ENCODE data around the gene ARHGEF28. TPM values are rescaled to one million over a fixed set of nuclear protein-coding genes. Genes with fewer than 3 reads are reported as not detected.

ARHGEF28 gene
- total and polyA plus RNA-seq, 5 donors: 1.1 to 1.7 (median 1.4) TPM

DNA sequence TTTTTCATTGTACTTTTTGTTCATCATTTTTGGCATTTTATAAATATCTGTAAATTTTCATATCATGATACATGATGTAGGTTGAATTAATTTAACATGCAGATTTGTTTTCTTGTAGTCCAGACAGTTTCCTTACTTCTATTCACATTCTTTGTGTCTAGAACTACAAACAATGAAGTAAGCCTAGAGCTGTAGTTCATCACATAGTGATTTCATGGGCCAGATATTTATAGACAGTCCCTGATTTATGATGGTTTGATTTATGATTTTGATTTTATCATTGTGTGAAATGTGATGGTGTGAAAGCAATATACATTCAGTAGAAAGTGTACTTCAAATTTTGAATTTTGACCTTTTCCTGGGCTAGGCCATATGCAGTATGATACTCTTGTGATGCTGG, 139.0 kb downstream of the ARHGEF28 start:
- DNase-seq (no peak), ATAC-seq (no peak)
- Histone ChIP-seq H3K4me1 (ENCODE audit: control insufficient read depth, insufficient read depth, low read length) (no peaks in the 10 kb centered on the region), H3K27ac (ENCODE audit: low read length) (no peak overlapping the region), H3K27me3 (ENCODE audit: control insufficient read depth, insufficient read depth) (no peaks in the 10 kb centered on the region), H3K9me3 (ENCODE audit: control insufficient read depth, low read length) (no peaks in the 10 kb centered on the region), H3K4me3 (ENCODE audit: low read length) (no peak overlapping the region)
- intact Hi-C loops (cut with DNase I): no loop called here

DNA sequence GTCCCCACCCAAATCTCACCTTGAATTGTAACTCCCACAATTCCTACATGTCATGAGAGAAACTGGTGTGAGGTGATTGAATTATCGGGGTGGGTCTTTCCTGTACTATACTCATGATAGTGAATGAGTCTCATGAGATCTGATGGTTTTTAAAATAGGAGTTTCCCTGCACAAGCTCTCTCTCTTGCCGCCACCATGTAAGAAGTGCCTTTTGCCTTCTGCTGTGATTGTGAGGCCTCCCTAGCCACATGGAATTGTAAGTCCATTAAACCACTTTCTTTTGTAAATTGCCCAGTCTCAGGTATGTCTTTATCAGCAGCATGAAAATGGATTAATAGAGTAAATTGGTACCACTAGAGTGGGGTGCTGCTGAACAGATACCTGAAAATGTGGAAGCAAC, 140.9 kb downstream of the ARHGEF28 start:
- no peak for ATAC-seq
- intact Hi-C loops (cut with DNase I): no loop called here
- WGBS: over 99% methylated on average over 2 of the region's 2 CpGs

DNA sequence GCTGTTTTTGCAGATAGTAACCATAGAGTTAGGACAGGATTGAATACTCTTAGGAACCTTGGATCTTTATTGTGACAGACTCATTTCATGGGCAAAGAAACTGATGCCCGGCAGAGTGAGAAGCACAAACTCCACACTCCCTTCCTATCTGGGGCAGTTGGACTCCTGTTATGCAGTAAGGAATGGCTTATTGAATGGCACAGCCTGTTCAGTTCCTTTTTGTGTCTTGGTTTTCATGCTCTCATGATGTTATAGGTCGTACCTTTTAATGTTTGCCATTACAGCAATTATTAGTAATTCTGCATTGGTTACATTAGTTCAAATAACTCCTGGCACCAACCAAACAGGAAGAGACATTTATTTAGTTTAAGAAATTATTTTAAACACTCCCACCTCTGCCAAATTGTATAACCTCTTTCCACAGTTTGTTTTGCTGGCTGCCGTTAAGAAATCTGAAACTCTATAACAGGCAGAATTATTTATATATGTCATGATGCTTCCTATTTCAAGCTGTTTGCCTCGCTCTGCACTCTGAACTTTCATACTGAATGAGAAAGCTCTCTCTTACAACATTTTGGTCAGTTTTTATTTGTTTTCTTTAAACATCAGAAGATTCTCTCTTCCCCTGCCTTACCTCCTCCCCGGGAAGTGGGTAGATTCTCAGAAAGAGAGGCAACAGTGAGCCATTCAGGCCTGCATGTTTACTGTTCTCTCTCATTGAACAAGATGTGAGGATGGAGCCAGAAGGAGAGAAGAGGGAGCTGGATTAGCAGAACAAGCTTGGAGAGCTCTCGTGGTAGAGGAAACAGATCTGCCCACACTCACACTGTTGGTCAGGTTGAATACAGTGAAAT, 144.4 kb downstream of the ARHGEF28 start:
- no peaks in the 10 kb centered on the region for H3K4me1 ChIP-seq (ENCODE audit: control insufficient read depth, insufficient read depth, low read length)
- intact Hi-C loops (cut with DNase I): no loop called here
- DNase-seq (no peak), ATAC-seq (no peak)
- WGBS: 56% methylated on average over 6 of the region's 6 CpGs
- H3K9me3 ChIP-seq (ENCODE audit: control insufficient read depth, low read length): no peaks in the 10 kb centered on the region
- no peak overlapping the region for H3K27ac ChIP-seq (ENCODE audit: low read length)
- no peaks in the 10 kb centered on the region for H3K27me3 ChIP-seq (ENCODE audit: control insufficient read depth, insufficient read depth)
- no peak overlapping the region for H3K4me3 ChIP-seq (ENCODE audit: low read length)

More for the DNA sequence above, 140.9 kb downstream of the ARHGEF28 start:
- DNase-seq: no peak
- Histone ChIP-seq H3K4me1 (ENCODE audit: control insufficient read depth, insufficient read depth, low read length) (no peaks in the 10 kb centered on the region), H3K9me3 (ENCODE audit: control insufficient read depth, low read length) (no peaks in the 10 kb centered on the region), H3K4me3 (ENCODE audit: low read length) (no peak overlapping the region), H3K27ac (ENCODE audit: low read length) (no peak overlapping the region), H3K27me3 (ENCODE audit: control insufficient read depth, insufficient read depth) (no peaks in the 10 kb centered on the region)

- H3K27me3 ChIP-seq (ENCODE audit: control insufficient read depth, insufficient read depth): no peaks in the 10 kb centered on the region
- no peak overlapping the region for H3K4me3 ChIP-seq (ENCODE audit: low read length)
- DNase-seq: no peak
- H3K27ac ChIP-seq (ENCODE audit: low read length): no peak overlapping the region
- intact Hi-C loops (cut with DNase I): no loop called here
- WGBS: 68% methylated on average over 3 of the region's 3 CpGs
- ATAC-seq: peak in 1 of 2 donors; percentile 59
- no peaks in the 10 kb centered on the region for H3K9me3 ChIP-seq (ENCODE audit: control insufficient read depth, low read length)
- no peaks in the 10 kb centered on the region for H3K4me1 ChIP-seq (ENCODE audit: control insufficient read depth, insufficient read depth, low read length)
Observed at GRCh38 chr5:73774924-73775323, 148.9 kb downstream of the ARHGEF28 start.

DNA sequence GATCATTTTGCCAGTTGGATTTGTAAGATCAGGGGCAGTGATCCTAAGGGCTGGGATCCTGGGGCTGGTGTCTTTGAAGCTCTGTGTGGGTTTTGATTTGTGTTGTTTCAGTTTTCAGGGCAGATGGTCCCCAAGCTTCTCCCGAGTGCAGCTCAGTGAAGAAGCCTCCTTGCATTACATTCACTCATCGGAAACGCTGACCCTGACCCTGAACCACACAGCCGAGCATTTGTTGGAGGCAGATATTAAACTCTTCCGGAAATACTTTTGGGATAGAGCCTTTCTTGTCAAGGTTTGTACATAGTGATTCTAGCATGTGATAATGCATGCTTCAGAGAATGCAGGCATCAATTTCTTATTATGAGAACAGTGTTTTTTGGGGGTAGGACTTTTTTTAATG, 150.4 kb downstream of the ARHGEF28 start:
- DNase-seq: no peak
- no peak for ATAC-seq
- H3K27me3 ChIP-seq (ENCODE audit: control insufficient read depth, insufficient read depth): no peaks in the 10 kb centered on the region
- H3K4me1 ChIP-seq (ENCODE audit: control insufficient read depth, insufficient read depth, low read length): no peaks in the 10 kb centered on the region
- intact Hi-C loops (cut with DNase I): no loop called here
- H3K4me3 ChIP-seq (ENCODE audit: low read length): no peak overlapping the region
- 79% methylated on average over 5 of the region's 5 CpGs for WGBS
- H3K9me3 ChIP-seq (ENCODE audit: control insufficient read depth, low read length): no peaks in the 10 kb centered on the region
- H3K27ac ChIP-seq (ENCODE audit: low read length): no peak overlapping the region

- 56% methylated on average over 2 of the region's 2 CpGs for WGBS
- Histone ChIP-seq H3K27ac (ENCODE audit: low read length) (no peak overlapping the region), H3K9me3 (ENCODE audit: control insufficient read depth, low read length) (no peaks in the 10 kb centered on the region), H3K27me3 (ENCODE audit: control insufficient read depth, insufficient read depth) (no peaks in the 10 kb centered on the region), H3K4me3 (ENCODE audit: low read length) (no peak overlapping the region), H3K4me1 (ENCODE audit: control insufficient read depth, insufficient read depth, low read length) (no peaks in the 10 kb centered on the region)
- intact Hi-C loops (cut with DNase I): no loop called here
- ATAC-seq (no peak), DNase-seq (no peak)
Observed at GRCh38 chr5:73777192-73777591, 151.2 kb downstream of the ARHGEF28 start.

DNA sequence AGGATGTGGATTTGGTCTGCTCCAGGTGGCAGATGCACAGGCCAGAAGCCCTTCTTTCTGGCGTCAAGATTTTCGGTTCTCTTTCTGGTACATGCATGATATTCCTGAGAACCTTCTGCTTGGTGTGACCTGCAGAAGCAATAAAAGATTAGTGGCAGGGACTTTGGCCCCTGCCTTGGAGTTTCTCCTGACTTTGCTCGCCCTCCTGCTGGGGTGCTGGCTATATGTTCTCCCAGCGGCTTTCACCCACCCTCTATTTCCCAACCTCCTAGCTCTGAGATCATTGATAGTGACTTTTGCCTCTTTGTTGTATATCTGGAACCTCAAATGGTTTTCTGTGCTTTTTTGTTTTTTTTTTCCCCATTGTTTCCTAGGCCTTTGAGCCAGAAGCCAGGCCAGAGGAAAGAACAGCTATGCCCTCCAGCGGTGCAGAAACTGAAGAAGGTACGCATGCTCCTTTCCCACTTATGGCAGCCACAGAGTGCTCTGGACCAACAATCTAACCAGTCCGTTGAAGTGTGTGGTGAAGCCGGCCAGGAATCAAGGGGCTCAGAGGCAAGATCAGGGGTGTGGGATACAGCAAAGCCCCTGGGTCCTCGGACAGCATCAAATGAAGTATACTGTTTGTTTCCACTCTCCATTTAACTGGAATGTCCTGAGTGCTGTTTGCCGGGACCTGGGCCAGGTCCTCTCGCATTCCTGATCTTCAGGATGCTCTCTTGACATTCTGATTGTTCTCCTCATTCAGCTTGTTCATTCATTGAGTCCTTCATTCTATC, 154.5 kb downstream of the ARHGEF28 start:
- 77% methylated on average over 11 of the region's 11 CpGs for WGBS
- Histone ChIP-seq H3K4me3 (ENCODE audit: low read length) (no peak overlapping the region), H3K27ac (ENCODE audit: low read length) (no peak overlapping the region), H3K9me3 (ENCODE audit: control insufficient read depth, low read length) (no peaks in the 10 kb centered on the region), H3K27me3 (ENCODE audit: control insufficient read depth, insufficient read depth) (no peaks in the 10 kb centered on the region), H3K4me1 (ENCODE audit: control insufficient read depth, insufficient read depth, low read length) (no peaks in the 10 kb centered on the region)
- ATAC-seq (peak in 1 of 2 donors; percentile 53), DNase-seq (no peak)
- intact Hi-C loops (cut with DNase I): loop anchor here in 1 of 4 donors (10.0 kb wide), 1 partner anchor 864 kb away; the partner anchor contains the start of gene ENC1

DNA sequence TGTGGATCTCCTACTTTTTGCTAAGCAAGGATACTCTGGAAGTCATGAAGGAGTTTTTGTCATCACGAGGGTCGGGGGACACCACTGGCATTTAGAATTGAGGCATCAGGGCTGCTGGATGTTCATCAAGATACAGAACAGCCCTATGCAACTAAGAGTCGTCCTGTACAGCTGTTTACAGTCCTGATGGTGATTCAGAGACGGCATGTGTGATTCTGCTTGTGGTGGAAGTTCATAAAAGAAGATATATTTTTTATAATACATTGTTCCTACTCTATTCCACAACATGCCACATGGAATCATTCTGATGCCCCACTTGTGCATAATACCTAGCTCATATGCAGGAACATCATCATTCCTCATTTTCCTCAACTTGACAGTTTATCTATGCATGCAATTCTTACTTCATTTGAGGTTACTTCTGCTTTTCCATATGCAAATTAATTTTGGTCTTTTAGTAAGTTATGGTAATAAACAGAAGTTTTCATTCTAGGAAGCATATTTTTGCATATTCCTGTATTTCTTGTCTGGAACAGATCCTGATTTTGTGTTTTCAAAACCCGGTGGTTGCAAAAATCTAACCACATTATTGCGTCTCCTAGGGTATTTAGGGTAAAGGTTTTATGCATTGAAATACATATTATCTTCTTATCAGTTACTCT, 155.2 kb downstream of the ARHGEF28 start:
- intact Hi-C loops (cut with DNase I): loop anchor here in 1 of 4 donors (10.0 kb wide), 1 partner anchor 864 kb away; the partner anchor contains the start of gene ENC1
- Histone ChIP-seq H3K27ac (ENCODE audit: low read length) (no peak overlapping the region), H3K9me3 (ENCODE audit: control insufficient read depth, low read length) (no peaks in the 10 kb centered on the region), H3K27me3 (ENCODE audit: control insufficient read depth, insufficient read depth) (no peaks in the 10 kb centered on the region), H3K4me1 (ENCODE audit: control insufficient read depth, insufficient read depth, low read length) (no peaks in the 10 kb centered on the region), H3K4me3 (ENCODE audit: low read length) (no peak overlapping the region)
- no peak for ATAC-seq
- no peak for DNase-seq
- WGBS: 86% methylated on average over 6 of the region's 6 CpGs

DNA sequence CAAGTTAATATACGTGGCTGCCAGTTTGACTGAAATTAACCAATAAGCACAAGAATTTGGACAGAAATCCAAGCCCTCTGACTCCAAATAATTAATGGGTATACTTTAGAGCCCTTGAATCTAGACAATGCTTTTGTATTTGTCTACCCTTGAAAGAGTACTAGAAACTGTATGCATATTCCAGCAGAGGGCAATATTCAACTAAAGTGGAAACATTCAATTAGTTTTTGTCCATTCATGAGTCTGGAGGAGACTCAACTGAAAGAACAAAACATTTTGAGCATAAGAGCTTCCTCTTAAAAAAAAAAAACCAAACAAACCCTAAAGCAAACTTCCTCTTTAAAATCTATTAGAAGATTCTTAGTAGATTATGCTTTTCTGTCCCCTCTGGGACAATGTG, 157.8 kb downstream of the ARHGEF28 start:
- Histone ChIP-seq H3K4me1 (ENCODE audit: control insufficient read depth, insufficient read depth, low read length) (no peaks in the 10 kb centered on the region), H3K9me3 (ENCODE audit: control insufficient read depth, low read length) (no peaks in the 10 kb centered on the region), H3K4me3 (ENCODE audit: low read length) (no peak overlapping the region), H3K27me3 (ENCODE audit: control insufficient read depth, insufficient read depth) (no peaks in the 10 kb centered on the region), H3K27ac (ENCODE audit: low read length) (no peak overlapping the region)
- intact Hi-C loops (cut with DNase I): loop anchor here in 1 of 4 donors (10.0 kb wide), 1 partner anchor 861 kb away; the partner anchor contains the start of gene ENC1
- no peak for DNase-seq
- 69% methylated on average over 1 of the region's 1 CpG for WGBS
- no peak for ATAC-seq

DNA sequence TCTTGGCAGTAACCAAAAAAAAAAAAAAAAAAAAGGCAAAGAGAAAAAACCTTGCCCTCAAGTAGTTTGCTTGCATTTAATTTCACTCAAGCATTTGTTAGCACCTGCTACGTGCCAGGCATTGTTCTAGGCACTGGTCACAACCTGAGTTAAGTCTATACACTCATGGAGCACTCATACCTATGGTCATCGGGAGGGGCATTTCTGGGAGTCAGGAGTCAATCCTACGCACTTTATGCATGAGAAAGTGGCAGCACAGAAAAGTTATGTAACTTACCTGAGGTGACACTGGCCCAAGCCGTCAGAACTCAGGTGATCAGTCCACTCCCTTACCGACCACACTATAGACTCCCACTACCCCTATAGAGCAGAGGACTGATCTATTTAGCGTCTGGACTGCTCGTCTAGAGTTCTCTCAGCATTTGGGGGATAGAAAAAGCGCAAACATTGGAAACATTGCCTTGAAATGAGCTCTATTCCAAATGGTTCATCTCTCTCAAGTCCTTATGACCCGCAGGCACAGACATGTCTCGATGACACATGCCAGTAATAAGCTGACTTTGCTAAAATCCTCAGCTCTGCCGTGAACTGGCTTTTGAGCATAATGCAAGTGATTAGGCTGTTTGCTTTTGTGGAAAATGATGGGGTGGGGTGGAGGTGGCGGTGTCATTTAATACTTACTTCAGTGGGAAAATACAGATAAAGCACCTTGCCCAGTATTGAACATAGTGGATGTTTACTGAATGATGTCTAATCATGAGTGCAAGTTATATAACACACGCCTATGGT, 160.2 kb downstream of the ARHGEF28 start:
- Histone ChIP-seq H3K4me3 (ENCODE audit: low read length) (no peak overlapping the region), H3K27ac (ENCODE audit: low read length) (no peak overlapping the region), H3K9me3 (ENCODE audit: control insufficient read depth, low read length) (no peaks in the 10 kb centered on the region), H3K27me3 (ENCODE audit: control insufficient read depth, insufficient read depth) (no peaks in the 10 kb centered on the region), H3K4me1 (ENCODE audit: control insufficient read depth, insufficient read depth, low read length) (no peaks in the 10 kb centered on the region)
- DNase-seq (no peak), ATAC-seq (no peak)
- intact Hi-C loops (cut with DNase I): loop anchor here in 1 of 4 donors (10.0 kb wide), 1 partner anchor 859 kb away; the partner anchor contains the start of gene ENC1
- 89% methylated on average over 13 of the region's 13 CpGs for WGBS

All from right cardiac atrium (tissue), 5 donors.